Transverse colon (tissue), 3 donors: ENCODE measurements around the gene CCDC86.

Source experiments
- POLR2A ChIP-seq: fragments of 450-650 bp; IDR thresholded peaks from one replicate; pipeline ENCODE4 v1.6.1; 2016; ENCODE audit warnings: antibody characterized with exemption, mild to moderate bottlenecking, moderate library complexity
- TF ChIP-seq, protein P1 (sequence below), 5 experiments: fragments of 200-600 bp in 3 of 5; fragments of 450-650 bp in 2 of 5; sonication (generic) in 3 of 5; IDR thresholded peaks; 1 replicate in 2 of 5; 2 replicates in 3 of 5; pipeline ENCODE4 v1.5.1; 2016 to 2017; ENCODE audit warnings: antibody characterized with exemption in 5 of 5, inconsistent platforms in 3 of 5, mild to moderate bottlenecking in 2 of 5, moderate library complexity in 1 of 5

DNA sequence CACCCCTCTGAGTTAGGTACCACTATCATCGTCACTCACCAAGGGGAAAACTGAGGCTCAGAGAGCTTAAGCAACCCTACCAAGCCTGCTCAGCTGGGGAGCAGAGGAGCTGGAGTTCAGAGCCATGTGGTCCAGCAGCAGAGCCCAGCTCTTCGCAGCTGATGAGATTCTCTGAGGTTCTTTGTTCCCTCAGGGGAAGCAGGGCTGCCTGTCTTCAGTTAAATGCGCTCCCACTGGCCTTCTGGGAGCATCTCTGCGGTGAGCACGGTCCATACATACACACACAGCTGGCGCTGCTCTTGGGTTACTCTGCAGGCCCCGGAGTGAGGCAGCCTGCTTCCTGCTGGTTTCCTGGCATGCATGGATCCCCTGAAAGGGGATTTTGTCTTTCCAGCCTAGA lies 19.0 kb downstream of the CCDC86 start:
- TF ChIP-seq, protein P1, sequence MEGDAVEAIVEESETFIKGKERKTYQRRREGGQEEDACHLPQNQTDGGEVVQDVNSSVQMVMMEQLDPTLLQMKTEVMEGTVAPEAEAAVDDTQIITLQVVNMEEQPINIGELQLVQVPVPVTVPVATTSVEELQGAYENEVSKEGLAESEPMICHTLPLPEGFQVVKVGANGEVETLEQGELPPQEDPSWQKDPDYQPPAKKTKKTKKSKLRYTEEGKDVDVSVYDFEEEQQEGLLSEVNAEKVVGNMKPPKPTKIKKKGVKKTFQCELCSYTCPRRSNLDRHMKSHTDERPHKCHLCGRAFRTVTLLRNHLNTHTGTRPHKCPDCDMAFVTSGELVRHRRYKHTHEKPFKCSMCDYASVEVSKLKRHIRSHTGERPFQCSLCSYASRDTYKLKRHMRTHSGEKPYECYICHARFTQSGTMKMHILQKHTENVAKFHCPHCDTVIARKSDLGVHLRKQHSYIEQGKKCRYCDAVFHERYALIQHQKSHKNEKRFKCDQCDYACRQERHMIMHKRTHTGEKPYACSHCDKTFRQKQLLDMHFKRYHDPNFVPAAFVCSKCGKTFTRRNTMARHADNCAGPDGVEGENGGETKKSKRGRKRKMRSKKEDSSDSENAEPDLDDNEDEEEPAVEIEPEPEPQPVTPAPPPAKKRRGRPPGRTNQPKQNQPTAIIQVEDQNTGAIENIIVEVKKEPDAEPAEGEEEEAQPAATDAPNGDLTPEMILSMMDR (IDR thresholded peaks at IDR 0.05), result no peak
- no peak for TF ChIP-seq POLR2A
